Suprapubic skin (tissue), 4 donors: ENCODE data around the gene SLC34A3.

ENCODE experiments used
- CTCF ChIP-seq, 2 donors: fragments of 200-600 bp in 1 of 2; fragments of 450-650 bp in 1 of 2; sonication (generic) in 1 of 2; IDR thresholded peaks; one replicate each; pipeline ENCODE4 v1.5.1; 2016 to 2019; ENCODE audit warnings: antibody characterized with exemption in 2 of 2, mild to moderate bottlenecking in 1 of 2, moderate library complexity in 1 of 2
- POLR2A ChIP-seq, 2 donors: fragments of 450-650 bp; IDR thresholded peaks; one replicate each; pipeline ENCODE4 v1.6.1; 2017; ENCODE audit warnings: antibody characterized with exemption in 2 of 2, mild to moderate bottlenecking in 2 of 2, moderate library complexity in 2 of 2
- POLR2AphosphoS5 ChIP-seq, 3 donors: sonication (generic); formaldehyde crosslinking; IDR thresholded peaks; one replicate each; pipeline ENCODE4 v1.6.1; 2017; ENCODE audit warnings: antibody characterized with exemption in 3 of 3

- TF ChIP-seq POLR2AphosphoS5 (IDR thresholded peaks at IDR 0.05) (no peak), CTCF (IDR thresholded peaks at IDR 0.05) (peak; percentile 75 to 89), POLR2A (IDR thresholded peaks at IDR 0.05) (no peak)
These were observed 3.4 kb upstream of the SLC34A3 start, which contains the start of gene RNF224 for GRCh38 chr9:137227054-137227852.
